ENCODE data around the gene FOSB. TPM values are rescaled to one million over a fixed set of nuclear protein-coding genes. Genes with fewer than 3 reads are reported as not detected.
A peak's percentile ranks its signal among the peaks of the same experiment; 100 is the strongest.

FOSB gene
- 1 to 10 TPM; 7.3 to 7.7 TPM for total RNA-seq

- intact Hi-C loops (cut with DNase I, micrococcal nuclease) = loop anchor here (1.0 to 5.0 kb wide), 9 partner anchors 12 to 1645 kb away; partner anchors contain the start of genes CLPTM1 (in 1 of the 2), MARK4 (in 1 of the 2), RELB (in 1 of the 2) and VASP (in 1 of the 2)
- ChIA-PET POLR2A (interaction anchor here (0.6 to 3.3 kb wide), 18 partner anchors 9 to 832 kb away, joined by 3 to 26 read pairs (median 4); partner anchors contain the start of genes QPCTL and SNRPD2), CTCF (interaction anchor here (0.6 to 4.8 kb wide), 14 partner anchors 9 to 290 kb away, joined by 3 to 57 read pairs (median 4); partner anchors contain the start of gene TRAPPC6A)
- peak within 1 kb of the TSS; percentile 86 for H3K27ac Mint-ChIP-seq
- peaks cover 26% of the 10 kb centered on the region for H3K4me1 Mint-ChIP-seq
- peak; percentile 96 for DNase-seq
- peaks cover 7% of the 10 kb centered on the region for H3K27me3 Mint-ChIP-seq
- H3K36me3 Mint-ChIP-seq (ENCODE audit: low read depth) = peaks cover 20% of the 10 kb centered on the region
- peak within 1 kb of the TSS; percentile 78 for H3K4me3 Mint-ChIP-seq
- no peaks in the 10 kb centered on the region for H3K9me3 Mint-ChIP-seq (ENCODE audit: low read depth)
- peak; percentile 24 for ATAC-seq
Measured at GRCh38 chr19:45467456-45468158, at the start of gene FOSB. TSS of gene FOSB (plus strand) at chr19:45467996. CDS start at chr19:45468587, 591 bp downstream.

GRCh38 chr19:45418802-45419201 is 49.0 kb upstream of the FOSB start:
- DNase-seq (no peak), ATAC-seq (no peak)
- Mint-ChIP-seq H3K9me3 (ENCODE audit: low read depth) (no peaks in the 10 kb centered on the region), H3K27ac (no peak overlapping the region), H3K4me3 (no peak overlapping the region), H3K27me3 (no peaks in the 10 kb centered on the region), H3K36me3 (ENCODE audit: low read depth) (peaks cover 48% of the 10 kb centered on the region), H3K4me1 (peaks cover 33% of the 10 kb centered on the region)
- ChIA-PET POLR2A (no interaction called here), CTCF (interaction anchor here (0.6 to 1.8 kb wide), 3 partner anchors 47 to 67 kb away, joined by 3 to 4 read pairs (median 3); no protein-coding TSS in a partner anchor)
- intact Hi-C loops (cut with DNase I, micrococcal nuclease) = no loop called here

- intact Hi-C loops (cut with DNase I, micrococcal nuclease) = no loop called here
Measured at GRCh38 chr19:45419396-45419795, 48.4 kb upstream of the FOSB start.

GRCh38 chr19:45419895-45420294 is 47.9 kb upstream of the FOSB start:
- Mint-ChIP-seq H3K36me3 (ENCODE audit: low read depth) (peaks cover 38% of the 10 kb centered on the region), H3K27ac (no peak overlapping the region), H3K9me3 (ENCODE audit: low read depth) (no peaks in the 10 kb centered on the region), H3K4me1 (peaks cover 42% of the 10 kb centered on the region), H3K4me3 (no peak overlapping the region), H3K27me3 (no peaks in the 10 kb centered on the region)
- no peak for DNase-seq
- intact Hi-C loops (cut with DNase I, micrococcal nuclease) = no loop called here
- ATAC-seq = no peak
- POLR2A ChIA-PET = interaction anchor here (0.6 kb wide), 1 partner anchor 322 kb away, joined by 3 read pairs; no protein-coding TSS in a partner anchor
- CTCF ChIA-PET = interaction anchor here (1.8 kb wide), 1 partner anchor 66 kb away, joined by 4 read pairs; no protein-coding TSS in a partner anchor

More at GRCh38 chr19:45419396-45419795, 48.4 kb upstream of the FOSB start:
- CTCF ChIA-PET = interaction anchor here (0.6 to 1.8 kb wide), 2 partner anchors 60 to 66 kb away, joined by 3 to 4 read pairs; no protein-coding TSS in a partner anchor
- H3K9me3 Mint-ChIP-seq (ENCODE audit: low read depth) = no peaks in the 10 kb centered on the region
- no peaks in the 10 kb centered on the region for H3K27me3 Mint-ChIP-seq
- ATAC-seq = no peak
- peaks cover 43% of the 10 kb centered on the region for H3K36me3 Mint-ChIP-seq (ENCODE audit: low read depth)
- no peak for DNase-seq
- H3K27ac Mint-ChIP-seq = peak overlapping the region; percentile 31
- H3K4me3 Mint-ChIP-seq = no peak overlapping the region
- POLR2A ChIA-PET = no interaction called here
- H3K4me1 Mint-ChIP-seq = peaks cover 39% of the 10 kb centered on the region

GRCh38 chr19:45420356-45420755 is 47.4 kb upstream of the FOSB start:
- intact Hi-C loops (cut with DNase I, micrococcal nuclease) = no loop called here
- CTCF ChIA-PET = no interaction called here
- POLR2A ChIA-PET = interaction anchor here (0.6 kb wide), 1 partner anchor 322 kb away, joined by 3 read pairs; no protein-coding TSS in a partner anchor
- H3K36me3 Mint-ChIP-seq (ENCODE audit: low read depth) = peaks cover 38% of the 10 kb centered on the region
- ATAC-seq = no peak
- no peak overlapping the region for H3K4me3 Mint-ChIP-seq
- H3K4me1 Mint-ChIP-seq = peaks cover 42% of the 10 kb centered on the region
- H3K27ac Mint-ChIP-seq = peak overlapping the region; percentile 47
- H3K9me3 Mint-ChIP-seq (ENCODE audit: low read depth) = no peaks in the 10 kb centered on the region
- DNase-seq = no peak
- no peaks in the 10 kb centered on the region for H3K27me3 Mint-ChIP-seq

GRCh38 chr19:45420871-45421270 is 46.9 kb upstream of the FOSB start:
- CTCF ChIA-PET = no interaction called here

GRCh38 chr19:45421947-45422498 is 45.8 kb upstream of the FOSB start:
- intact Hi-C loops (cut with DNase I, micrococcal nuclease) = no loop called here
- H3K36me3 Mint-ChIP-seq (ENCODE audit: low read depth) = peaks cover 29% of the 10 kb centered on the region
- POLR2A ChIA-PET = no interaction called here
- ATAC-seq = no peak
- no peak overlapping the region for H3K4me3 Mint-ChIP-seq
- peak overlapping the region; percentile 35 for H3K27ac Mint-ChIP-seq
- peaks cover 46% of the 10 kb centered on the region for H3K4me1 Mint-ChIP-seq
- no peak for DNase-seq
- H3K9me3 Mint-ChIP-seq (ENCODE audit: low read depth) = no peaks in the 10 kb centered on the region
- CTCF ChIA-PET = interaction anchor here (0.7 to 1.0 kb wide), 2 partner anchors 18 to 57 kb away, joined by 3 to 4 read pairs; no protein-coding TSS in a partner anchor
- H3K27me3 Mint-ChIP-seq = no peaks in the 10 kb centered on the region

More at GRCh38 chr19:45420871-45421270, 46.9 kb upstream of the FOSB start:
- H3K27me3 Mint-ChIP-seq = no peaks in the 10 kb centered on the region
- peaks cover 44% of the 10 kb centered on the region for H3K4me1 Mint-ChIP-seq
- H3K36me3 Mint-ChIP-seq (ENCODE audit: low read depth) = peaks cover 36% of the 10 kb centered on the region
- no peaks in the 10 kb centered on the region for H3K9me3 Mint-ChIP-seq (ENCODE audit: low read depth)
- POLR2A ChIA-PET = no interaction called here
- intact Hi-C loops (cut with DNase I, micrococcal nuclease) = no loop called here
- DNase-seq = no peak
- no peak overlapping the region for H3K27ac Mint-ChIP-seq
- no peak overlapping the region for H3K4me3 Mint-ChIP-seq
- no peak for ATAC-seq

- Mint-ChIP-seq H3K27me3 (no peaks in the 10 kb centered on the region), H3K9me3 (ENCODE audit: low read depth) (no peaks in the 10 kb centered on the region), H3K36me3 (ENCODE audit: low read depth) (peaks cover 22% of the 10 kb centered on the region), H3K27ac (peak overlapping the region; percentile 95), H3K4me3 (peak overlapping the region; percentile 92), H3K4me1 (peaks cover 53% of the 10 kb centered on the region)
- ATAC-seq (peak; percentile 72), DNase-seq (peak; percentile 93)
- CTCF ChIA-PET = interaction anchor here (0.6 kb wide), 1 partner anchor 479 kb away, joined by 3 read pairs; the partner anchor contains the start of gene MYPOP
- POLR2A ChIA-PET = interaction anchor here (0.6 kb wide), 1 partner anchor 152 kb away, joined by 4 read pairs; no protein-coding TSS in a partner anchor
- intact Hi-C loops (cut with DNase I, micrococcal nuclease) = loop anchor here (1.0 kb wide), 5 partner anchors 16 to 269 kb away; partner anchors contain the start of genes ERCC2 (in 1 of the 2), POLR1G (in 1 of the 2) and QPCTL (in 1 of the 2)
Measured at GRCh38 chr19:45423033-45423588, 44.7 kb upstream of the FOSB start.

GRCh38 chr19:45423589-45424190 is 44.1 kb upstream of the FOSB start, which contains the start of gene ERCC1:
TSS of gene ERCC1 (minus strand) at chr19:45423917. CDS start at chr19:45423374, 543 bp downstream.
- POLR2A ChIA-PET = interaction anchor here (0.5 to 1.3 kb wide), 3 partner anchors 45 to 1364 kb away, joined by 3 to 9 read pairs (median 3); partner anchors contain the start of gene FOSB
- ATAC-seq = peak; percentile 78
- intact Hi-C loops (cut with DNase I, micrococcal nuclease) = loop anchor here (1.0 kb wide), 6 partner anchors 16 to 269 kb away; partner anchors contain the start of genes ERCC2 (in 1 of the 2), POLR1G (in 1 of the 2) and QPCTL (in 1 of the 2)

More at GRCh38 chr19:45423589-45424190, 44.1 kb upstream of the FOSB start, which contains the start of gene ERCC1:
- Mint-ChIP-seq H3K4me1 (peaks cover 55% of the 10 kb centered on the region), H3K27ac (peak within 1 kb of the TSS; percentile 95), H3K9me3 (ENCODE audit: low read depth) (no peaks in the 10 kb centered on the region), H3K27me3 (peaks cover 2% of the 10 kb centered on the region), H3K36me3 (ENCODE audit: low read depth) (peaks cover 19% of the 10 kb centered on the region), H3K4me3 (peak within 1 kb of the TSS; percentile 92)
- CTCF ChIA-PET = interaction anchor here (0.6 to 2.0 kb wide), 5 partner anchors 10 to 479 kb away, joined by 3 to 10 read pairs (median 4); partner anchors contain the start of gene MYPOP
- peak; percentile 84 for DNase-seq

All from activated CD4-positive, alpha-beta T cell treated with anti-CD3 and anti-CD28 coated beads for 36 hours (primary cell).